Karpas-422 (cell line): ENCODE data around the gene BCKDHA. TPM values are rescaled to one million over a fixed set of nuclear protein-coding genes. Genes with fewer than 3 reads are reported as not detected.
A peak's percentile ranks its signal among the peaks of the same experiment; 100 is the strongest.

Source experiments
- DNase-seq: peaks from one replicate; pipeline ENCODE4 v3.0.0-alpha.2; 2015
- H2AFZ ChIP-seq: fragments of 200-600 bp; sonication (generic); 2 replicates; pipeline ENCODE4 v1.6.1; 2014; ENCODE audit warnings: antibody characterized with exemption, low read length, mixed read lengths
- H3K27ac ChIP-seq: fragments of 200-600 bp; sonication (generic); 2 replicates; pipeline ENCODE4 v1.5.1; 2014; ENCODE audit warnings: mild to moderate bottlenecking, low read length, moderate library complexity
- H3K27me3 ChIP-seq: fragments of 200-600 bp; sonication (generic); 2 replicates; pipeline ENCODE4 v1.6.1; 2014; ENCODE audit warnings: low read length, mixed read lengths
- H3K36me3 ChIP-seq: fragments of 200-600 bp; sonication (generic); 2 replicates; pipeline ENCODE4 v1.6.1; 2014; ENCODE audit warnings: low read length, mixed read lengths; ENCODE audit not compliant: insufficient read depth
- H3K4me1 ChIP-seq: fragments of 200-600 bp; sonication (generic); 2 replicates; pipeline ENCODE4 v1.6.1; 2014; ENCODE audit warnings: mild to moderate bottlenecking, low read length, mixed read lengths
- H3K4me2 ChIP-seq: fragments of 200-600 bp; sonication (generic); 2 replicates; pipeline ENCODE4 v1.6.1; 2014; ENCODE audit warnings: low read length, low read depth, mild to moderate bottlenecking; ENCODE audit not compliant: poor library complexity, severe bottlenecking
- H3K4me3 ChIP-seq: fragments of 200-600 bp; sonication (generic); 2 replicates; pipeline ENCODE4 v1.5.1; 2014; ENCODE audit warnings: mild to moderate bottlenecking, antibody characterized with exemption, low read length, mixed read lengths
- H3K79me2 ChIP-seq: fragments of 200-600 bp; sonication (generic); 2 replicates; pipeline ENCODE4 v1.6.1; 2014; ENCODE audit warnings: mild to moderate bottlenecking, low read length, mixed read lengths
- H3K9ac ChIP-seq: fragments of 200-600 bp; sonication (generic); 2 replicates; pipeline ENCODE4 v1.6.0; 2014; ENCODE audit warnings: low read length
- H3K9me2 ChIP-seq: fragments of 200-600 bp; sonication (generic), shearing (Covaris generic); replicated peaks from 2 replicates; pipeline ENCODE4 v1.6.0; 2014; ENCODE audit warnings: mild to moderate bottlenecking, low read length, moderate library complexity; ENCODE audit not compliant: insufficient read depth
- H3K9me3 ChIP-seq: fragments of 300-700, 200-600 bp; sonication (generic); 2 replicates; pipeline ENCODE4 v1.6.1; 2014; ENCODE audit warnings: low read length, mixed read lengths
- H4K20me1 ChIP-seq: fragments of 200-600 bp; sonication (generic); 2 replicates; pipeline ENCODE4 v1.6.1; 2014; ENCODE audit warnings: mild to moderate bottlenecking, antibody characterized with exemption, low read length, low read depth; ENCODE audit not compliant: insufficient read depth
- total RNA-seq: library from RNA; depleted of rRNA; stranded (reverse); fragments of >200 nt; shearing (Covaris generic); gene quantifications from 2 replicates; pipeline ENCODE4 v1.2.3, GENCODE V29; 2014; ENCODE audit warnings: low replicate concordance

BCKDHA gene
- total RNA-seq, 1 experiment from 2014 or later, result 116 TPM

GRCh38 chr19:41426952-41427646 lies 29.5 kb downstream of the BCKDHA start, which contains the start of gene B3GNT8:
Gene B3GNT8, minus strand, starts transcription at chr19:41427374. Its CDS starts 596 bp downstream, at chr19:41426778.
- Histone ChIP-seq H4K20me1 (no peaks in the 10 kb centered on the region), H3K9me3 (no peaks in the 10 kb centered on the region), H3K27ac (no peak within 1 kb of the TSS), H3K9me2 (no peaks in the 10 kb centered on the region), H3K36me3 (no peaks in the 10 kb centered on the region), H3K4me1 (peaks cover 11% of the 10 kb centered on the region), H3K27me3 (no peaks in the 10 kb centered on the region), H3K79me2 (no peaks in the 10 kb centered on the region), H3K4me3 (no peak within 1 kb of the TSS), H3K4me2 (no peak within 1 kb of the TSS), H2AFZ (no peak within 1 kb of the TSS), H3K9ac (no peak within 1 kb of the TSS)
- DNase-seq, result peak; percentile 40

DNA sequence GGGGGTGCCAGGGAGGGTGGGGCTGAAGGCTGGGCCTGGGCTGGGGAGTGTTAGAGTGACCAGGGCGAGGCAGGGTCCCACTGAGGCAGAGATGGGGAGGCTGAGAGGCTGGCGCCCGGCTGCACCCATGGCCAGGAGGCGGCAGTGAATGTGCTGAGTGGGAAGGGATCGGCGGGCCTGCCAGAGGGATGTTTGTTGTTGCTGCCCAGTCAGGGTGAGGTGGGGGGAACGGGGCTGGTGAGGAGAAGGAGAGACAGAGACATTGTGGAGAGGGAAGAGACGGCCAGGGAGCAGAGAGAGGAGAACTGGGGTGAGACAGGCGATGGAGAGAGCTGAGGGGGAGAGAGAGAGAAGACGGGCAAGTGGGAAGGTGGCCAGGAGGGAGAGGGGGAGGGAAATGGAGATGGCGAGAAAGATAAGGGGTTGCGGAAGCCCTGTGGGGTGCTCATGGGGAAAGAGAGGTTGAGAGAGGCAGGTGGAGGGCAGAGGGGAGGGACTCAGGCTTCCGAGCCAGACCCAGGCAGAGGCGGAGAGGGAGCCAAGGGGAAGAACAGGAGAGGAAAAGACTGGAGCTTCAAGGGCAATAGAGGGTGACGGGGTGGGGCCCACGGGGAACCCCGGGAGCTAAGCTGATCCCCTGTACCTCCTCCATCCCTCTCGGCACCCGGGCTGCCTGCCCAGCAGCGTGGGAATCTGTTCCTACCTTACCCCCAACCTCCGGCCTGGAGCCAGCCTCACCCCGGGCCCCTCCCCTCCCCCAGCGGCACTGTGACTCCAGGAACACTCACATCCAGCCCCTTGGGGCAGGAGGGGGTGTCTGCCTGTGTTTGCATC lies 30.2 kb downstream of the BCKDHA start:
- Histone ChIP-seq H3K79me2 (no peaks in the 10 kb centered on the region), H3K4me1 (peaks cover 11% of the 10 kb centered on the region), H3K4me3 (no peak overlapping the region), H3K27me3 (no peaks in the 10 kb centered on the region), H3K4me2 (no peak overlapping the region), H2AFZ (no peak overlapping the region), H3K9me2 (no peaks in the 10 kb centered on the region), H3K36me3 (peaks cover 1% of the 10 kb centered on the region; the same call in 1 of the 2 replicates), H3K27ac (no peak overlapping the region), H3K9ac (no peak overlapping the region), H3K9me3 (no peaks in the 10 kb centered on the region), H4K20me1 (no peaks in the 10 kb centered on the region)
- DNase-seq, result peak; percentile 37

DNA sequence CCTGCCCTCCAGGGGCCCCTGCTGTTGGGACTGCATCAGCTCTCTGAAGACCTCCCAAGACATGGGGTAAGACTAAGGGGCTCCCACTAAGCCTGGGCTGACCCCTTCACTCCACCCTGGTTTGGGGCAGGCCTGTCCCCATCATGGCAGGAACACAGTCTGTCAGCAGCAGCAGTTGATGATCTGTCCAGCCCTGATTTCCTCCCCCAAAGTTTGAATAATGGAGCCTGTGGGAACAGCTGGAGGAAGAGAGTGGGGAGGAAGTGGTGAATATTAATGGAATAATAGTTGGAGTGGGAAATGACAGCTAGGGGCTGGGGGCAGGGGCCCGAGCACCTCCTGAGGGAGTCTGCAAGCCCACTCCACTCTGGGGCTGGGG lies 30.9 kb downstream of the BCKDHA start:
- Histone ChIP-seq H3K36me3 (peaks cover 7% of the 10 kb centered on the region; the same call in 1 of the 2 replicates), H3K4me2 (no peak overlapping the region), H3K9me3 (no peaks in the 10 kb centered on the region), H3K9me2 (no peaks in the 10 kb centered on the region), H3K27me3 (no peaks in the 10 kb centered on the region), H3K4me3 (no peak overlapping the region), H3K9ac (no peak overlapping the region), H3K79me2 (no peaks in the 10 kb centered on the region), H3K4me1 (peaks cover 11% of the 10 kb centered on the region), H2AFZ (no peak overlapping the region), H3K27ac (no peak overlapping the region), H4K20me1 (no peaks in the 10 kb centered on the region)
- no peak for DNase-seq

- H3K79me2 ChIP-seq, result no peaks in the 10 kb centered on the region
- peaks cover 8% of the 10 kb centered on the region; the same call in 1 of the 2 replicates for H3K36me3 ChIP-seq
- H3K27me3 ChIP-seq, result no peaks in the 10 kb centered on the region
- no peaks in the 10 kb centered on the region for H3K9me3 ChIP-seq
- no peak overlapping the region for H3K4me2 ChIP-seq
- peaks cover 11% of the 10 kb centered on the region for H3K4me1 ChIP-seq
- DNase-seq, result peak; percentile 37
- no peak overlapping the region for H2AFZ ChIP-seq
- no peak overlapping the region for H3K4me3 ChIP-seq
- H3K9ac ChIP-seq, result no peak overlapping the region
- H3K9me2 ChIP-seq, result no peaks in the 10 kb centered on the region
- H3K27ac ChIP-seq, result no peak overlapping the region
- no peaks in the 10 kb centered on the region for H4K20me1 ChIP-seq
Observed at GRCh38 chr19:41430922-41431321, 33.3 kb downstream of the BCKDHA start.

DNA sequence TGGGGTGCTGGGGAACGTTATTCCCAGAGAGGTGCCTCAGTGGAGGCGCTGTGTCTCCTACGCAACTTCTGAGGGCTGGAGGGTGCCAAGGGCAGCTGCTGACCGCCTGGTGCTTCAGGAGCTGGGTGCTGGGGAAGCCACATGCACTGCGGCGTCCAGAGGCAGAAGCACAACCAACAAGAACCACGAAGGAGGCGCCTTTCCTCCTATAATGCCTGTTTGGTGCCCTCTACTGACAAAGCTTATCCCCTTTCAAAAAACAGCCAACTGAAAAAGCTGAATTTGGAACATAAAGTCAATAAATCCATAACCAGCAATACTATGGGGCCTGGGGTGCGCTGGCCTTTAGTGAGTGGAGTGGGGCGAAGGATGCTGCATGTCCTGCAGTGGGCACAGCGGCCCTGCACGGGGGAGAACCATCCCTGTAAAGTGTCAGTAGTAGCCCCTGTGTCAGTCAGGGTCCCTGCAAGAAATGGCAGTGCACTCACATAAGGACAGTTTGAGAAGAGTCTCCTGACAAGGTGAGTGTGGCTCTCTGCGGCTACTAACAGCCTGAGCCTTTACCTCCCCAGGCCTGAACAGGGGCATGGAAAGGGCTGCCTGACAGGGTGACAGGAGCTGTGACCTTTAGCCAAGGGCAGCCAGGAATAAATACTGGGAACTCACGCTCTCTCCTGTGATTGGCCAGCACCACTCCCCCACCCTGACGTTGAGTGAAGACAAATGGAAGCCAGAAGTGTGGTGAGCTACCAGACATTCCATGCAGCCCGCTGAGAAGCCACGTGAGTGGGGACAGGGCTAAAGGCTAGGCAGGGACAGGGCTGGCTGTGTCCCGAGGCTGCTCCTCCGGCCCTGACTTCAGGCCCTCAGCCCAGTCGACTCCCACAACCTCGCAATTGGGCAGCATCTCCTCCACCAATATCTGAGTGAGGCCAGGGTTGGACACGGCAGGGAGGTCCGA lies 34.1 kb downstream of the BCKDHA start:
- Histone ChIP-seq H3K4me1 (peaks cover 11% of the 10 kb centered on the region), H3K9me3 (no peaks in the 10 kb centered on the region), H3K79me2 (no peaks in the 10 kb centered on the region), H3K9me2 (no peaks in the 10 kb centered on the region), H3K4me2 (no peak overlapping the region), H3K27ac (no peak overlapping the region), H4K20me1 (no peaks in the 10 kb centered on the region), H2AFZ (no peak overlapping the region), H3K36me3 (peaks cover 8% of the 10 kb centered on the region; the same call in 1 of the 2 replicates), H3K27me3 (no peaks in the 10 kb centered on the region), H3K4me3 (no peak overlapping the region), H3K9ac (no peak overlapping the region)
- peak; percentile 46 for DNase-seq

- no peaks in the 10 kb centered on the region for H3K27me3 ChIP-seq
- peaks cover 4% of the 10 kb centered on the region for H3K4me1 ChIP-seq
- H3K9ac ChIP-seq, result no peak overlapping the region
- no peaks in the 10 kb centered on the region for H3K9me3 ChIP-seq
- no peaks in the 10 kb centered on the region for H4K20me1 ChIP-seq
- peaks cover 6% of the 10 kb centered on the region for H3K79me2 ChIP-seq
- peaks cover 8% of the 10 kb centered on the region; the same call in 1 of the 2 replicates for H3K36me3 ChIP-seq
- peak; percentile 37 for DNase-seq
- no peak overlapping the region for H3K27ac ChIP-seq
- no peaks in the 10 kb centered on the region for H3K9me2 ChIP-seq
- no peak overlapping the region for H3K4me3 ChIP-seq
- H3K4me2 ChIP-seq, result no peak overlapping the region
- H2AFZ ChIP-seq, result no peak overlapping the region
Observed at GRCh38 chr19:41433171-41433570, 35.6 kb downstream of the BCKDHA start.

DNA sequence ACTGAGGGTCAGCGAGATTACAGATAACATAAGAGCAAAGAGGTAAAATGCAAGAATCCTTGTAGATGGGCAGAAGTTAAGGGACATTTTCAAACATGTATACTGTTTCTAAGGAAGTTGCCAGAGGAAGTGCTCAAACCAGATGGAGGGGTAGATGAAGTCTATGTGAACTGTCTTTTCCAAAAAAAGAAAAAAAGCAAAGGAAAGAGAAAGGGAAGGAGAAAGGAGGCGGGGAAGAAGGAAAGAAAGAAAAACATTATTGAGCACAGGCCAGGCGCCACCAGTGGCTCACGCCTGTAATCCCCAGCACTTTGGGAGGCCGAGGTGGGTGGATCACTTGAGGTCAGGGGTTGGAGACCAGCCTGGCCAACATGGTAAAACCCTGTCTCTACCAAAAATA lies 36.8 kb downstream of the BCKDHA start:
- H3K9me3 ChIP-seq, result no peaks in the 10 kb centered on the region
- H3K27me3 ChIP-seq, result no peaks in the 10 kb centered on the region
- H2AFZ ChIP-seq, result no peak overlapping the region
- no peaks in the 10 kb centered on the region for H3K9me2 ChIP-seq
- peaks cover 9% of the 10 kb centered on the region for H3K4me1 ChIP-seq
- H3K9ac ChIP-seq, result no peak overlapping the region
- no peak overlapping the region for H3K4me3 ChIP-seq
- DNase-seq, result peak; percentile 32
- H3K27ac ChIP-seq, result no peak overlapping the region
- peaks cover 18% of the 10 kb centered on the region for H3K79me2 ChIP-seq
- no peak overlapping the region for H3K4me2 ChIP-seq
- H3K36me3 ChIP-seq, result peaks cover 8% of the 10 kb centered on the region; the same call in 1 of the 2 replicates
- H4K20me1 ChIP-seq, result no peaks in the 10 kb centered on the region
